ENCODE results near the gene MAGI2.
"Not testable (repeated sequence)": the region's sequence is repeated elsewhere in the genome, so short reads cannot be mapped to it uniquely, and the experiment has no call there.

The MAGI2 gene

GRCh38 chr7:78323118-78323517, 1130.3 kb downstream of the MAGI2 start:
- DNase-seq, result no peak

- DNase-seq, result not testable (repeated sequence)
Observed at GRCh38 chr7:78322231-78322630, 1131.2 kb downstream of the MAGI2 start.

DNA sequence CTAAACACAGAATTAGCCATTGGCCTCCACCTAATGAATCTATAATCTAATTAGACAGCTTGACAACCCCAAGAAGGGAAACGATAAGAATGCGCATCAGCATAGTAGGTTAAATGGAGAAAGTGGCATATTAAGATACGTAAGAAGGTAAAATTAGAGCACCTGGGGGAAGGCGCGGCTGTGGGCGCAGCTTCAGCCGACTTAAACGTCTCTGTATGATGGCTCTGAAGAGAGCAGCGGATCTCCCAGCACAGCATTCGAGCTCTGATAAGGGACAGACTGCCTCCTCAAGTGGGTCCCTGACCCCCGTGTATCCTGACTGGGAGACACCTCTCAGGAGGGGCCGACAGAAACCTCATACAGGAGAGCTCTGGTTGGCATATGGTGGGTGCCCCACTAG, 1136.1 kb downstream of the MAGI2 start:
- DNase-seq, result no peak

DNA sequence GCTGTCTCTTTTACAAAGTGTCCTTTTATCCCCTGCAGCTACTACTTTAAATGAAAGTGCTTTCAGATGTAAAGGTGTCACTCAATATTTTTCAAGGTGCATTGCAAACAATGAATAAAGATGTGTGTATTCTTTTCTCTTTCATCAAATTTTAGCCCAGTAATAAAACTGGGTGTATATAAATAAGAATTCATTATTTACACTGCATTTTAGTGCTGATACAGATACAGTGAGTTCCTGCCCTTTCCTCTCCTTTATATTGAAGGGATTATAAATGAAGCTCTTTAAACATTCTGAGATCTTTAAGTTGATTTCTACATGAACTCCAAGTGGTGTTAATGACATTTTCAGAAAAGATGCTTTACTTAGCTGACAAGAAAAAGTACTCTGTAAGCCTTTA, 1137.4 kb downstream of the MAGI2 start:
- no peak for DNase-seq

DNA sequence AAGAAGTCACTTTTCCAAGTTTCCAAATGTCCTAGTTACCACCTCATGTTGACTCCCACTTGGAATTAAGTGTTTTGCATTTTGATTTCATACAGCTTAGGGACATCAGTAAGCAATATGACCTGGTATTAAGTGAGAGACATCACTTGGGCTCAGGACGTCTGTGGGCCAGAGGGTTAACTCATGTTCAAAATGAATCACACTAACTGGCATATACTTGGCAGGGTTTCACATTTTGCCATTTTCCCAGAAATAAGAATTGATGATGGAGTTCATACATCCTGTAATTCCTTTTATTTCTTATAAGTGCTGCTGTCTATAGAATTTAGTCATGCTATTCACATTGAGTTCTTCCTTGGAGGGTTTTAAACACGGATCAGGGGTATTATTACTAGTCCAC, 1138.3 kb downstream of the MAGI2 start:
- no peak for DNase-seq

DNA sequence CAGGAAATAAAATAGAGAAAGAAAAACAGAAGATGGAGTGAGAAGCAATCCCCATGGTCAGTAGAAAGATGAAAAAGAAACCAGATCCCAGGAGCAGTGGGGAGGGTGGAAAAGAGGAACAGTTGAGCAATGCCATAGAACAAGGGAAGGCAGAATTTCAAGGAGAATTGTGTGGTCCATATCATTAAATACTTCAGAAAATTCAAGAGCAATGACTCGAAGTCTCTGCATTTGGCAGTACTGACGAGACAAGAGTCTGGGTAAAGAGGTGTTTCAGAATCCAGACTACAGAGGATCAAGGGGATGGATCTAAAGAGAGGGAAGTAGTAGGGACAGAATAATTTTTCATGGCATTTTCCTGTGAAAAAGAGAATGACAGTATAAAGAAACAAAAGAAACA, 1142.3 kb downstream of the MAGI2 start:
- DNase-seq, result no peak

GRCh38 chr7:78307892-78308291, 1145.6 kb downstream of the MAGI2 start:
- DNase-seq, result no peak

DNA sequence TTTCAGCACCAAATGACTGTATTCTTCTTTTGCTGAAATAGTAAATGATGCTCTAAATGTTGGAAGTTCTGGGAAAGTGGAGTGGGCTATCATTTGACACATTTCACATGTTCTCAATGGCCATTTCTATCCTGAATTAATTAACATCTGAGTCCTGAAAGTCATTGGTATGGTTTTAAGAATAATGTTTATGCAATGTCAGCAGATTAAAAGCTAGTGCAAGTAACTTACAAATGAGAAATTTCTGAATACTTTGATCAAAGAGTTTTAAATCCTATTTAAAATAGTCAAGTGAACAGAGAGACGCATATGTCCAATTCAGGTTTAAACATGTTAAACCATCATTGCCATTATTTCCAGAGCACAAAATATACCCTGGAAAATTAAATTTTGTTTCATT, 1146.8 kb downstream of the MAGI2 start:
- no peak for DNase-seq

- no peak for DNase-seq
Observed at GRCh38 chr7:78301407-78301806, 1152.1 kb downstream of the MAGI2 start.

- no peak for DNase-seq
Observed at GRCh38 chr7:78299088-78299487, 1154.4 kb downstream of the MAGI2 start.

DNA sequence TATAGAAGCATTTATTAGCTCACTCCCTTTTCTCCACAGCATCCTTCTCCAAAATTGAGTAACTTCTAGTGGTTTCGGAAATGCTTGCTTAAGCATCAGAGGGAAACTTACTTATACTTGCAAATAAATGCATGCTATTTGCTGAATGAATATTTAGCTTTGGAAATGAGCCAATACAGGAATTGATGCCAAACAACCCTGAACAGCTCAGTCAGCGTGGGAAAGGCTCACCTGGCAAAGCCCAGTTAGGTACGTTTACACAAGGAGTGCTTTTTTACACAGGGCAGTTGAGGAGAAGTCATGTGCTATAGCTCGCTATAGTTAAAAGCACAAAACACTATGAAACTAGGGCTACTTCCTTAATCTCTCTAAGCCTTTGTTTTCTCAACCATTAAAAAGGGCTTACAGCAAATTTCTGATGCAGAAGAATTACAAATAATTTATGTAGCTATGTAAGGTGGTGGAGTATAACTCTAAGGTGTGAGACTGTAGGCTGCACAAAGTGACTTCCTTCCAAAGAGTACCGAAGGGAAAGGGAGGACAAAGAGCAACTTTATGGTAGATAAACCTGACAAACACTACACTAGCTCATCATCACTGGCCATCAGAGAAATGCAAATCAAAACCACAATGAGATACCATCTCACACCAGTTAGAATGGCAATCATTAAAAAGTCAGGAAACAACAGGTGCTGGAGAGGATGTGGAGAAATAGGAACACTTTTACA, 1156.7 kb downstream of the MAGI2 start:
- peak; percentile 50 for DNase-seq

GRCh38 chr7:78296046-78296597, 1157.3 kb downstream of the MAGI2 start:
- DNase-seq, result no peak

GRCh38 chr7:78289471-78289870, 1164.0 kb downstream of the MAGI2 start:
- DNase-seq, result not testable (repeated sequence)

GRCh38 chr7:78284945-78285344, 1168.5 kb downstream of the MAGI2 start:
- DNase-seq, result no peak

DNA sequence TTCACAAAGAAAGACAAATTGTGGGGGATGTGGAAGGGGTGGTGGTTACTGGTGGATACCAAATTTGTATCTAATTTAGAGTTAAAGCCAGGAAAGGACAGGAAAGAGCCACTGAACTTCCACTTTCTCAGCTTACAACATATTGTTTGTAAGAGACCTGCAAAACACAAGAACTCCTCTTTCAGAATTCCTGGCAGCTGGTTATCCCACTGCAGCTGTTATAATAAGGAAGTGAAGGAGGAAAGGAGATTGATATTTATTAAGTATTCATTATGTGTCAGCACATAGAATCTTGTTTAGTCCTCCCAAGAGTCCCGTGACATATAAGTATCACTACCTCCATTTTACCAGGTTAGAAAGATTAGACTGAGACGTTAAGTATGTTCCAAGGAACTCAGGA, 1173.2 kb downstream of the MAGI2 start:
- DNase-seq, result no peak

- DNase-seq, result no peak
Observed at GRCh38 chr7:78279457-78279856, 1174.0 kb downstream of the MAGI2 start.

DNA sequence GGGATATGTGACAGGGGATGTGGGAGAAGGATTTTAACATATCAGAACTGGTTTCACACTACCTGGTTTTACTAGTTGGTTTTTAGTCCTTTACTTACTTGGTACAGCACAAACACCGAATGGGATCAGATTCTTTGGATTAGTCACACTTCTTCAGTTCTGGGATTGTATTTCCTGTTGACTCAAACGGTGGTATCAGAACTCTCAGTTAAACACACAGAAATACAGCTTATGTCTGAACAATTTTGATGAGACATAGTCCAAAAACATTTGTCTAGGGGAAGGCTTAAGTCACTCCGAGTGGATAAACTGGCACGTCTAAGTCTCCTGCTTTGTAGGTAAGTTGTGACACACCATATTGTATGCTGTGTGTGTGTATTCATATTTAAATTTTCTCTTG, 1174.4 kb downstream of the MAGI2 start:
- no peak for DNase-seq

DNA sequence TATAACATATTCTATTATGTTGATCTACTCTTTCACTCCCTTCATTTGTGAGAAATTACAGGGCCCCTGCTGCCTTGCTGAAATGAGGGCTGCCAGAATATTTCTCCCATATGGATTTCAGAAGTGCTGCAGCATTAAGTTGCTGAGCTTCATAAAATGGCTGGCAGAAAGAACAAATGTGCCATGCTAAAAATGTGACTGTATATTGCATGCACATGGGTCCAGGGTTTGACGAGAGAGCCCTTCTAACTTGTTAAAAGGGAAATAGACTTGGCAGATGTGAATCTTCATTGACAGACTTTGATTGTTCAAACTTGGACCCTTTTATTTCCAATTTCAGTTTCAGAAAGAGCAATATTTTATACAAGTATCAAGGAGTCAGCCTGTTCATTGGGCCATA, 1186.3 kb downstream of the MAGI2 start:
- DNase-seq, result no peak

GRCh38 chr7:78265486-78265885, 1188.0 kb downstream of the MAGI2 start:
- no peak for DNase-seq

GRCh38 chr7:78265071-78265470, 1188.4 kb downstream of the MAGI2 start:
- DNase-seq, result no peak

GRCh38 chr7:78264105-78264504, 1189.4 kb downstream of the MAGI2 start:
- no peak for DNase-seq

GRCh38 chr7:78261739-78262138, 1191.7 kb downstream of the MAGI2 start:
- DNase-seq, result no peak

- DNase-seq, result no peak
Observed at GRCh38 chr7:78261302-78261701, 1192.2 kb downstream of the MAGI2 start.

DNA sequence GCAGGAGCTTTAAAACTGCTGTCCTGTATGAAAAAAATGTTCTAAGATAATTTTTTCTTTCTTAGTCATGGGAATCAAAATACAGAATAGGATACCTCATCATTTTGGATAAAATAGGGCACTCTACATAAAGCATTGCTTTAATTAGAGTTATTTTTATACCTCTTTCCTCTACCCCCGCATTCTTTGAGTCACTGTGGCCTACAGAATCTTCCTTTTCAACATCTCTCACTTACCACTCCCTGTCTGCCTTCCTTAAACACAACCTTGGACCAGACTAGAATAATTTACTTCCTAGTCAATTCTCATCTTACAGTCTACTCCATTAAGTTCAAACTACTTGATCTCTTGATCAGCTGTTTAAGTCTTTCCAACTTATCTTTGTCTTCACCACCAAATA, 1192.6 kb downstream of the MAGI2 start:
- DNase-seq, result no peak

DNA sequence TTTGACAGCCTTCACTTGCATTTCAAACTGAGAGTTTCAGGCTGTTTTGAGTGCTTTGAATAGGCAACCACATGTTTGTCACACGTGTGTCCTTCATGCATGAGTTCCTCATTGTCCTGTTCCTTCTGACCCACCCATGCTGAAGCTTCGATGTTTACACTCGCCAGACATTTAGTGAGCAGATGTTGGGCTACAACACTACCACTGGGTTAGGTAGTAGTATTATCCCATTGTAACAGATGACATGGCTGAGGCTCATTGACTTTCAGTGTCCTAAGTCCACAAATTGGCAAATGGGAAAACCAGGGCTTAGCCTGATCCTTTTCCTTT, 1198.8 kb downstream of the MAGI2 start:
- DNase-seq, result no peak

All from COR-L47 (cell line).